A549 (cell line): ENCODE data around the gene ACACA. TPM values are rescaled to one million over a fixed set of nuclear protein-coding genes. Genes with fewer than 3 reads are reported as not detected.

Source experiments
- ATAC-seq, 2 experiments: fragments of 200-7000 bp in 1 of 2; fragments of >200 bp in 1 of 2; cut with Nextera tagmentation in 1 of 2; cut with Tn5 transposase in 1 of 2; 3 replicates each; pipeline versions ENCODE4 v1.8.0 to v1.9.1; 2018 to 2020; ENCODE audit warnings: mild to moderate bottlenecking in 1 of 2, moderate library complexity in 1 of 2
- CTCF ChIA-PET: fragments of 300-600 bp; sonication (Branson Sonifier 250); formaldehyde crosslinking; extraction: SDS; loops from one replicate; lab custom pipeline; 2021; ENCODE audit warnings: antibody characterized with exemption, inconsistent platforms; lab: Yijun Ruan, JAX
- POLR2A ChIA-PET: fragments of 350-600 bp; formaldehyde crosslinking; extraction: SDS; loops from one replicate; lab custom pipeline; 2021; ENCODE audit warnings: antibody characterized with exemption, inconsistent platforms; lab: Yijun Ruan, JAX
- DNase-seq, 2 experiments: peaks; one replicate each; pipeline versions ENCODE4 v3.0.0 to v3.0.0-alpha.2; 2011 to 2016; ENCODE audit warnings: low read depth in 1 of 2, low spot score in 1 of 2
- FAIRE-seq: peaks from 2 replicates; lab custom pipeline; 2011; peaks lifted over from hg19 to GRCh38; lab: Jason Lieb, UNC
- H3K27ac ChIP-seq, 2 experiments: fragments of >200 bp; sonication (Bioruptor Twin); formaldehyde crosslinking; 3 replicates each; pipeline ENCODE4 v1.5.1; 2016 to 2017
- H3K4me1 ChIP-seq: fragments of >200 bp; sonication (Bioruptor Twin); formaldehyde crosslinking; 3 replicates; pipeline ENCODE4 v1.6.1; 2016
- H3K4me2 ChIP-seq: fragments of >200 bp; sonication (Bioruptor Twin); formaldehyde crosslinking; 3 replicates; pipeline ENCODE4 v1.6.1; 2016
- H3K4me3 ChIP-seq: fragments of >200 bp; sonication (Bioruptor Twin); formaldehyde crosslinking; 3 replicates; pipeline ENCODE4 v1.5.1; 2016
- H3K9me3 ChIP-seq: fragments of >200 bp; sonication (Bioruptor Twin); formaldehyde crosslinking; 3 replicates; pipeline ENCODE4 v1.6.1; 2016
- BCL3 ChIP-seq: fragments of >200 bp; sonication (Bioruptor Twin); formaldehyde crosslinking; IDR thresholded peaks from 3 replicates; pipeline ENCODE4 v1.6.1; 2016
- BHLHE40 ChIP-seq: IDR thresholded peaks from 2 replicates; pipeline ENCODE4 v1.6.1; 2012; ENCODE audit warnings: low read depth, low read length, inconsistent platforms
- CBX2 ChIP-seq: fragments of 200-600 bp; sonication (generic); IDR thresholded peaks from 2 replicates; pipeline ENCODE4 v1.6.1; 2016; ENCODE audit warnings: low read depth, mild to moderate bottlenecking, borderline replicate concordance
- E2F6 ChIP-seq: IDR thresholded peaks from 2 replicates; pipeline ENCODE4 v1.6.1; 2012; ENCODE audit warnings: low read depth, borderline replicate concordance
- EHMT2 ChIP-seq: fragments of 200-600 bp; sonication (generic); IDR thresholded peaks from 2 replicates; pipeline ENCODE4 v1.6.1; 2016; ENCODE audit warnings: antibody characterized with exemption, low read depth, mild to moderate bottlenecking, moderate library complexity
- EP300 ChIP-seq, 2 experiments: fragments of >200 bp; sonication (Bioruptor Twin); formaldehyde crosslinking; IDR thresholded peaks; 2 replicates in 1 of 2; 3 replicates in 1 of 2; pipeline ENCODE4 v1.6.1; 2016 to 2017
- HES2 ChIP-seq: fragments of >200 bp; sonication (Bioruptor Twin); formaldehyde crosslinking; IDR thresholded peaks from 2 replicates; pipeline ENCODE4 v1.6.1; 2016
- HMGXB4 ChIP-seq: fragments of 250-450 bp; sonication (Bioruptor Pico); IDR thresholded peaks from 2 replicates; pipeline ENCODE4 v1.5.0; 2021; ENCODE audit warnings: mild to moderate bottlenecking, moderate library complexity, borderline replicate concordance
- HOXA7 ChIP-seq: fragments of 250-450 bp; sonication (Bioruptor Pico); IDR thresholded peaks from 2 replicates; pipeline ENCODE4 v1.5.0; 2020; ENCODE audit warnings: mild to moderate bottlenecking, moderate library complexity
- HOXB13 ChIP-seq: fragments of 250-450 bp; sonication (Bioruptor Pico); IDR thresholded peaks from 2 replicates; pipeline ENCODE4 v1.5.0; 2020; ENCODE audit warnings: low read depth, mild to moderate bottlenecking, moderate library complexity
- HOXB5 ChIP-seq: fragments of 250-450 bp; sonication (Bioruptor Pico); IDR thresholded peaks from 2 replicates; pipeline ENCODE4 v1.5.0; 2020; ENCODE audit warnings: mild to moderate bottlenecking, moderate library complexity
- JUNB ChIP-seq: fragments of >200 bp; sonication (Bioruptor Twin); formaldehyde crosslinking; IDR thresholded peaks from 2 replicates; pipeline ENCODE4 v1.6.1; 2016
- KDM5A ChIP-seq: fragments of 200-600 bp; sonication (generic); IDR thresholded peaks from 2 replicates; pipeline ENCODE4 v1.6.1; 2016; ENCODE audit warnings: antibody characterized with exemption, mild to moderate bottlenecking
- NPAS2 ChIP-seq: fragments of 250-450 bp; sonication (Bioruptor Pico); IDR thresholded peaks from 2 replicates; pipeline ENCODE4 v1.8.0; 2022; ENCODE audit warnings: mild to moderate bottlenecking, moderate library complexity, borderline replicate concordance
- NR3C1 ChIP-seq: fragments of >200 bp; sonication (Bioruptor Twin); formaldehyde crosslinking; IDR thresholded peaks from 3 replicates; pipeline ENCODE4 v1.6.1; 2017
- PBX3 ChIP-seq: IDR thresholded peaks from 2 replicates; pipeline ENCODE4 v1.6.1; 2012
- PHF8 ChIP-seq: fragments of 200-600 bp; sonication (generic); IDR thresholded peaks from 2 replicates; pipeline ENCODE4 v1.6.1; 2016; ENCODE audit warnings: low read depth, mild to moderate bottlenecking, antibody characterized with exemption, moderate library complexity, borderline replicate concordance
- POLR2A ChIP-seq: IDR thresholded peaks from 2 replicates; pipeline ENCODE4 v1.6.1; 2012; ENCODE audit warnings: mild to moderate bottlenecking, low read length
- POLR2AphosphoS2 ChIP-seq: conservative IDR thresholded peaks from 2 replicates; pipeline ENCODE4 v1.6.1; 2012; ENCODE audit warnings: low read length, improper control_type of control experiment, inconsistent platforms
- RAD21 ChIP-seq, 2 experiments: fragments of >200 bp in 1 of 2; sonication (Bioruptor Twin) in 1 of 2; formaldehyde crosslinking in 1 of 2; IDR thresholded peaks in 1 of 2; conservative IDR thresholded peaks in 1 of 2; 2 replicates in 1 of 2; 3 replicates in 1 of 2; pipeline ENCODE4 v1.6.1; 2012 to 2018; ENCODE audit warnings: inconsistent platforms in 1 of 2
- RARB ChIP-seq: fragments of 250-450 bp; sonication (Bioruptor Pico); IDR thresholded peaks from 2 replicates; pipeline ENCODE4 v1.8.0; 2021; ENCODE audit warnings: mild to moderate bottlenecking, moderate library complexity
- RCOR1 ChIP-seq: fragments of 150-350 bp; IDR thresholded peaks from 2 replicates; pipeline ENCODE4 v1.6.1; 2014; ENCODE audit warnings: antibody characterized with exemption, low read length, low read depth
- RNF2 ChIP-seq: fragments of 200-600 bp; sonication (generic); IDR thresholded peaks from 2 replicates; pipeline ENCODE4 v1.6.1; 2016; ENCODE audit warnings: low read depth, mild to moderate bottlenecking, antibody characterized with exemption, moderate library complexity, borderline replicate concordance
- SMC3 ChIP-seq: fragments of >200 bp; sonication (Bioruptor Twin); formaldehyde crosslinking; IDR thresholded peaks from 3 replicates; pipeline ENCODE4 v1.6.1; 2018; ENCODE audit warnings: inconsistent platforms
- TP53 ChIP-seq: fragments of 250-450 bp; sonication (Bioruptor Pico); IDR thresholded peaks from 2 replicates; pipeline ENCODE4 v1.5.0; 2021; ENCODE audit warnings: mild to moderate bottlenecking, moderate library complexity
- USF2 ChIP-seq: fragments of 450-650 bp; IDR thresholded peaks from 2 replicates; pipeline ENCODE4 v1.6.1; 2014; ENCODE audit warnings: antibody characterized with exemption
- WGBS: methylation state at CpG from one replicate; pipeline ENCODE4 v1.1.6; 2017; ENCODE audit errors: missing lambda C conversion rate; 5-methylcytosine and 5-hydroxymethylcytosine counted together
- polyA plus RNA-seq, 4 experiments: library from polyadenylated mRNA; depleted of rRNA in 3 of 4; stranded (reverse); fragments of >200 nt; fragmentation: RNase III in 1 of 4; extraction: RNeasy Plus Mini Kit Qiagen cat#74134 plus additional on column Dnase treatment in 1 of 4; gene quantifications; 2 replicates in 3 of 4; 3 replicates in 1 of 4; pipeline ENCODE4 v1.2.3, GENCODE V29; 2011 to 2017

The ACACA gene
- polyA plus RNA-seq, 2 of the 4 experiments (the other 2 are of a cell fraction), result 51.8 to 112 TPM

- POLR2A ChIA-PET, result no interaction called here
- Histone ChIP-seq H3K4me2 (peak overlapping the region; percentile 67; the same call in 2 of the 3 replicates), H3K27ac (no peak overlapping the region), H3K9me3 (no peaks in the 10 kb centered on the region), H3K4me1 (peaks cover 15% of the 10 kb centered on the region), H3K4me3 (no peak overlapping the region)
- WGBS, result 90% methylated on average over 25 of the region's 25 CpGs
- no peak for ATAC-seq
- CTCF ChIA-PET, result interaction anchor here (0.7 to 12.2 kb wide), 8 partner anchors 11 to 391 kb away, joined by 3 to 118 read pairs (median 3); no protein-coding TSS in a partner anchor
- FAIRE-seq, result no peak
- TF ChIP-seq POLR2AphosphoS2 (no peak), BCL3 (no peak), HOXA7 (CRISPR knock-in tag) (no peak), TP53 (no peak), USF2 (no peak), PHF8 (no peak), BHLHE40 (no peak), EP300 (IDR thresholded peaks at IDR 0.05) (no peak), HMGXB4 (CRISPR knock-in tag) (no peak), KDM5A (no peak), HOXB5 (CRISPR knock-in tag) (no peak), RCOR1 (no peak), SMC3 (no peak), RAD21 (conservative IDR thresholded peaks at IDR 0.05 in 1 of 2, IDR thresholded peaks at IDR 0.05 in 1 of 2) (no peak)
- no peak for DNase-seq
These were observed 340.0 kb downstream of the ACACA start for GRCh38 chr17:37066322-37067255.

- Histone ChIP-seq H3K4me2 (no peak overlapping the region), H3K9me3 (no peaks in the 10 kb centered on the region), H3K27ac (no peak overlapping the region), H3K4me1 (peaks cover 15% of the 10 kb centered on the region), H3K4me3 (no peak overlapping the region)
- TF ChIP-seq RARB (CRISPR knock-in tag) (no peak), SMC3 (no peak), EHMT2 (no peak), HOXB13 (no peak), PHF8 (no peak), RNF2 (no peak), HES2 (no peak), E2F6 (no peak), CBX2 (no peak), NR3C1 (no peak), JUNB (no peak), NPAS2 (CRISPR knock-in tag) (no peak), PBX3 (no peak), POLR2A (no peak)
- no peak for ATAC-seq
- FAIRE-seq, result no peak
- ChIA-PET POLR2A (no interaction called here), CTCF (interaction anchor here (0.9 to 12.2 kb wide), 2 partner anchors 10 to 18 kb away, joined by 3 to 118 read pairs; no protein-coding TSS in a partner anchor)
- WGBS, result 82% methylated on average over 22 of the region's 23 CpGs
- DNase-seq, result no peak
These were observed 340.9 kb downstream of the ACACA start for GRCh38 chr17:37065486-37066321.
